Activated T-helper 2 cell treated with anti-CD3 and anti-CD28 coated beads, Interferon-gamma antibody, Interleukin-2, Interleukin-4, amounts not matched to agents 10 μg/mL and 5 μg/mL and 100 μg/mL, durations not matched to agents 14 hours and 24 hours and 36 hours (primary cell): ENCODE measurements around the gene PGA3. TPM values are rescaled to one million over a fixed set of nuclear protein-coding genes. Genes with fewer than 3 reads are reported as not detected.
A peak's percentile ranks its signal among the peaks of the same experiment; 100 is the strongest.
"Not testable (repeated sequence)": the region's sequence is repeated elsewhere in the genome, so short reads cannot be mapped to it uniquely, and the experiment has no call there.

Experiments used
- DNase-seq: peaks from one replicate; pipeline ENCODE4 v3.0.0; 2021; ENCODE audit warnings: low spot score
- H3K27ac Mint-ChIP-seq: one replicate; pipeline ENCODE4 v1.8.0; 2021; ENCODE audit warnings: mixed read lengths
- H3K27me3 Mint-ChIP-seq: one replicate; pipeline ENCODE4 v1.8.0; 2021; ENCODE audit warnings: low read depth, mixed read lengths
- H3K36me3 Mint-ChIP-seq: one replicate; pipeline ENCODE4 v1.8.0; 2021; ENCODE audit warnings: low read depth, mixed read lengths
- H3K4me1 Mint-ChIP-seq: one replicate; pipeline ENCODE4 v1.8.0; 2021; ENCODE audit warnings: low read depth, mixed read lengths
- H3K4me3 Mint-ChIP-seq: one replicate; pipeline ENCODE4 v1.8.0; 2021; ENCODE audit warnings: low read depth, mild to moderate bottlenecking, moderate library complexity, mixed read lengths
- H3K9me3 Mint-ChIP-seq: one replicate; pipeline ENCODE4 v1.8.0; 2021; ENCODE audit warnings: mixed read lengths
- intact Hi-C: fragments of 100-400 bp; cut with micrococcal nuclease; formaldehyde crosslinking; loops from one replicate; pipeline ENCODE4 v1.15.1; 2023
- total RNA-seq: library from RNA; stranded (reverse); gene quantifications from 2 replicates; pipeline ENCODE4 v1.2.3, GENCODE V29; 2022

PGA3 gene
- total RNA-seq, 1 donor from 2014 or later = not detected

DNA sequence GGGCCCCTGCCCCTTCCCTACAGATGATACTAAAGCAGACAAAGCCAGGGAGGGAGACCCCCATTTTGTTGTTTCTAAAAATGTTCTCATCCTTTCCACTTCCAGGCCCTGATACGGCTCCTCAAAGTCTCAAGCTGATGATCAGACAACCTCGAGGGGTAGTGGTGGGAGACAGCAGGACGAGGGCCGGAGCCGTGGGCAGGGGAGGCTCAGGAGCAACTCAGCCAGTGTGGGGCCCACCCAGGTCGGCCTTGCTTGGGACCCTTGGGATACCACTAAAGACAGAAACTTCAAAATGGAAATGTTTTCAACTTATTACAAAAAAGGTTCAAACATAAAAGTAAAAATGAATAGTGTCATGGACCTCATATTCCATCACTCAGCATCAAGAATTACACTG, 26.9 kb upstream of the PGA3 start:
- DNase-seq = no peak
- peaks cover 18% of the 10 kb centered on the region for H3K27me3 Mint-ChIP-seq
- peaks cover 11% of the 10 kb centered on the region for H3K4me1 Mint-ChIP-seq
- peaks cover 16% of the 10 kb centered on the region for H3K9me3 Mint-ChIP-seq
- H3K27ac Mint-ChIP-seq = no peak overlapping the region
- intact Hi-C loops = no loop called here
- H3K36me3 Mint-ChIP-seq = no peaks in the 10 kb centered on the region
- H3K4me3 Mint-ChIP-seq = no peak overlapping the region

DNA sequence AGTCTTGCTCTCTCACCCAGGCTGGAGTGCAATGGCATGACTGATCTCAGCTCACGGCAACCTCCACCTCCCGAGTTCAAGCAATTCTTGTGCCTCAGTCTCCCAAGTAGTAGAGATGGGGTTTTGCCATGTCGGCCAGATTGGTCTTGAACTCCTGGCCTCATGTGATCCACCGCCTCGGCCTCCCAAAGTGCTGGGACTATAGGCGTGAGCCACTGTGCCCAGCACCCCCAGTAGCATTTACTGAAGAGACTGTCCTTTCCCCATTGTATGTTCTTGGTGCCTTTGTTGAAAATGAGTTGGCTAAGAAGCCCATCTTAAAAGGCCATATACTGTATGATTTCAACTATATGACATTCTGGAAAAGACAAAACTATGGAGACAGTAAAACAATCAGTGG, 23.1 kb upstream of the PGA3 start:
- H3K9me3 Mint-ChIP-seq, H3K4me3 Mint-ChIP-seq, H3K36me3 Mint-ChIP-seq, H3K27ac Mint-ChIP-seq, intact Hi-C loops, DNase-seq, H3K4me1 Mint-ChIP-seq: not testable (repeated sequence)
- H3K27me3 Mint-ChIP-seq = peaks cover 14% of the 10 kb centered on the region

DNA sequence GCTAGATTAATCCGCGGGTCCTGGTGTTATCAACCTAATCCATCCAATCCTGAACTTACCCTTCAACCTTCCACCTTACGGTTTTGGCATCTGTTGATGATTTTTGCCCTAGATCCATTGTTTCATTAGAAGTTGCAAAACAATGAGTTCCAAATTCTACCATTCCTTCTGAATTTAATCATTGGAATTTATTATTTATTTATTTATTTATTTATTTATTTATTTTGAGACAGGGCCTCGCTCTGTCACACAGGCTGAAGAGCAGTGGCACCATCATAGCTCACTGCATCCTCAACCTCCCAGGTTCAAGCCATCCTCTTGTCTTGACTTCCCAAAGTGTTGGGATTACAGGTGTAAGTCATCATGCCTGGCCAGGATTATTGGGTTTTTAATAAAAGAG, 21.8 kb upstream of the PGA3 start:
- Mint-ChIP-seq H3K36me3 (no peaks in the 10 kb centered on the region), H3K27me3 (peaks cover 8% of the 10 kb centered on the region), H3K9me3 (no peaks in the 10 kb centered on the region), H3K27ac (no peak overlapping the region), H3K4me1 (no peaks in the 10 kb centered on the region), H3K4me3 (no peak overlapping the region)
- intact Hi-C loops = no loop called here
- DNase-seq = no peak

DNA sequence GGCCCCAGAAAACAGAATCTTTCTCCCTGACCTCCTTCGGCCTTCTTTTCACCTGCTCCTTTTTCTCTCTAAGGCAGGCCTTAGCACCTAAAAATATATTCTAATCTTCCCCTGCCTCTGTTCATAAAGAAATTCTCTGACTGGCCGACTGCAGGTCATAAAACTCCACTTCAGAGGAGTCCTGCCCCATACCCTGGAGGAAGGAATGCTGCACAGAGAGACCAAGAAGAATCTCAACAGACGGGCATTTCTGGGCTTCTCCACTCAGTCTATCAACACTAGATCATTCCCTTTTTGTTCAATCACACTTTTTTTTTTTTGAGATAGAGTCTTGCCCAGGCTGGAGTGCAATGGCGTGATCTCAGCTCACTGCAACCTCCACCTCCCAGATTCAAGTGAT, 19.7 kb upstream of the PGA3 start:
- no peaks in the 10 kb centered on the region for H3K9me3 Mint-ChIP-seq
- H3K4me3 Mint-ChIP-seq = no peak overlapping the region
- H3K36me3 Mint-ChIP-seq = no peaks in the 10 kb centered on the region
- intact Hi-C loops = no loop called here
- H3K4me1 Mint-ChIP-seq = peaks cover 3% of the 10 kb centered on the region
- H3K27ac Mint-ChIP-seq = no peak overlapping the region
- no peak for DNase-seq
- peaks cover 6% of the 10 kb centered on the region for H3K27me3 Mint-ChIP-seq

DNA sequence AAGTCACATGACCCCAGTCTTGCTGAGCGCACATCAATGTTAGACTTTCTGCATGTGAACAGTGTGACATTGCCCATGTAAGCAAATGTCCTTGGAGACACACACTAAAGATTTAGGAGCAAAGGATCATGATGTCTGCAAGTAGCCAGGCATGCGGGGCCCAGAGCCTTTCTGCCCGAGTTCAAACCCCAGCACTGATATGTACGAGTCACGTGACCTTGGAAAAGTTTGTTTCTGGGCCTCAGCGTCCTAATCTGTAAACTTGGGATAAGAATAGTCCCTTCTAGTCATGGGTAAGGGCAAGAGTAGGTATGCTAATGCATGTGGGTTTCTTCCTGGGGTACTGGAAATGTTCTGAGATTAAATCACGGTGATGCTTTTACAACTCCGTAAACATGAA, 16.8 kb upstream of the PGA3 start:
- no peak overlapping the region for H3K27ac Mint-ChIP-seq
- no peak for DNase-seq
- H3K9me3 Mint-ChIP-seq = no peaks in the 10 kb centered on the region
- H3K36me3 Mint-ChIP-seq = no peaks in the 10 kb centered on the region
- no peak overlapping the region for H3K4me3 Mint-ChIP-seq
- peaks cover 5% of the 10 kb centered on the region for H3K4me1 Mint-ChIP-seq
- peaks cover 12% of the 10 kb centered on the region for H3K27me3 Mint-ChIP-seq
- intact Hi-C loops = loop anchor here (2.0 kb wide), 2 partner anchors 56 to 356 kb away; no protein-coding TSS in a partner anchor

DNA sequence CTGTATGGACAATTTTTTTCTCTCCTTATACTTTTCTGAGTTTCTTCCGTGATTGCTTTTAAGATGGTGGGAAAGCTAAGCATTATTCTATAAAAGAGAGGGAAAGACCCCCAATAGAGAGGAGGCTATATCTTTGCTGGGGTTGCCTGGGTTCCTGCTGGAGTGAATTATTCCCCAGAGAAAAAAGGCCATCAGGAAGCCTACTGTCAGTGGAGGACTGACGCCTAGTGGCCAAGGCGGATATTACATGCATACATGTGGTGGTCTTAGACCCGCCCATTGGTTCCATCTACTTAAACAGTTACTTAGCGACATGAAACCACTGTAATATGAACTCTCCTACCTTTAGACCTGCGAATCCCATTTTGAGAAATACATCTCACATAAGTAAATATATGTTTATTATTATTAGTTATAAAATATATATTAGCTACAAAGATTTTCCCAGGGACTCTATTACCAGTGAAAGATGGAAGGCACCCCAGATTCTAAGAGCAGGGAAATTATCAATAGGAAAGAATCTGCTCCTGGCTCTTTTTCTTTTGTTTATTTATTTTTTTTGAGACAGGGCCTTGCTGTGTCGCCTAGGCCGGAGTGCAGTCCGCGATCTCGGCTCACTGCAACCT, 15.7 kb upstream of the PGA3 start:
- H3K36me3 Mint-ChIP-seq = no peaks in the 10 kb centered on the region
- intact Hi-C loops = loop anchor here (1.0 to 2.0 kb wide), 4 partner anchors 57 to 357 kb away; no protein-coding TSS in a partner anchor
- peak; percentile 62 for DNase-seq
- peaks cover 16% of the 10 kb centered on the region for H3K27me3 Mint-ChIP-seq
- H3K27ac Mint-ChIP-seq = no peak overlapping the region
- no peak overlapping the region for H3K4me3 Mint-ChIP-seq
- peaks cover 5% of the 10 kb centered on the region for H3K4me1 Mint-ChIP-seq
- H3K9me3 Mint-ChIP-seq = no peaks in the 10 kb centered on the region

DNA sequence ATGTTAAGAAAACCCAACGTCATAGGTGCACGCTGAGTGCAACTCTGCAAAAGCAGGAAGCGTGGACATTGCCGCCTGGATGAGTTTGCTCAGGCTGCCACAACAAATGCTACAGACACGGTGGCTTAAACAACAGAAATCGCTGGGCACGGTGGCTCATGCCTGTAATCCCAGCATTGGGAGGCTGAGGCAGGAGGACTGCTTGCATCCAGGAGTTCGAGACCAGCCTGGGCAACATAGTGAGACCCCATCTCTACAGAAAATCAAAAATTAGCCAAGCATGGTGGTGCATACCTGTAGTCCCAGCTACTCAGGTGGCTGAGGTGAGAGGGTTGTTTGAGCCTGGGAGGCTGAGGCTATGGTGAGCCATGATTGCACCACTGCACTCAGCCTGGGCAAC, 13.4 kb upstream of the PGA3 start:
- peaks cover 5% of the 10 kb centered on the region for H3K4me1 Mint-ChIP-seq
- H3K36me3 Mint-ChIP-seq = no peaks in the 10 kb centered on the region
- no peaks in the 10 kb centered on the region for H3K9me3 Mint-ChIP-seq
- no peak overlapping the region for H3K4me3 Mint-ChIP-seq
- DNase-seq = no peak
- peaks cover 18% of the 10 kb centered on the region for H3K27me3 Mint-ChIP-seq
- intact Hi-C loops = no loop called here
- H3K27ac Mint-ChIP-seq = no peak overlapping the region

DNA sequence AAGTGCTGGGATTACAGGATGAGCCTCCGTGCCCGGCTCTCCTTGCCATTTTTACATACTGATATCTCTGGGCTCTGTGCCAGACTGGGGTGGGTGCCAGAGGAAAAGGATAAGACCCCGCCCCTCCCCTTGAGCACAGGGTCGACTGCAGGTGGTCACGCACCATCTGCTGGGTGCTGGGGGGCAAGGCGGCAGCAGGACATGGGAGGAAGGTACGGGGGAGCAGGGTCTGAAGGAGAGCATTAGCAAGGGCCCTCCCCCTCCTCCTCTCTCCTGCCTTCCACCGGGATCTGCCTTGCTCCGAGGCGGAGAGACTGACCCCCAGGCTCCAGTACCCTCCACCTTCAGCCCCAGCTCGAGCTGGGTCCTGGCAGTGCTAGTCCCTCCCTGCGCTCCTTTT, 9.7 kb upstream of the PGA3 start:
- Mint-ChIP-seq H3K36me3 (no peaks in the 10 kb centered on the region), H3K9me3 (no peaks in the 10 kb centered on the region), H3K4me3 (no peak overlapping the region), H3K27me3 (peaks cover 20% of the 10 kb centered on the region), H3K4me1 (peaks cover 2% of the 10 kb centered on the region), H3K27ac (no peak overlapping the region)
- no peak for DNase-seq
- intact Hi-C loops = no loop called here

DNA sequence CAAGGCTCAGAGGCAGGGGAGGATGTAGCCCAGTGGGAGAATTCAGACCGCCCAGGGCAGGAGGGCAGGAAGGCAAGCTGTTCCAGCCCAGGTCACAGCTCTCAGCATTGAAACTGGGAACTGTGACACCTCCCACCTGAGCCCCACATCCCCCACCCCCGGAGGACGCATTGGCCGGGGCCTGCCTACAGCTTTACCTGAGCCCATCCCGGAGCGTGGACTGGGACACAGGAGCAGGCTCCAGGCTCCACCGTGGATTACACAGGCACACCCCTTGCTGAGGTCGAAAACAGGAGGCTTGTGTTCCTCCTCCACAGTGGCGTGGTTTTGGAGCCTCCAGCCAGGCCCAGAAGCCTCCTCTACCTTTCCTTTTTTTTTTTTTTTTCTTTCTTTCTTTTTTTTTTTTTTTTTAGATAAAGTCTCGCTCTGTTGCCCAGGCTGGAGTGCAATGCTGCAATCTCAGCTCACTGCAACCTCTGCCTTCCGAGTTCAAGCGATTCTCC, 9.1 kb upstream of the PGA3 start:
- no peak for DNase-seq
- H3K4me1 Mint-ChIP-seq = peaks cover 2% of the 10 kb centered on the region
- intact Hi-C loops = no loop called here
- no peaks in the 10 kb centered on the region for H3K36me3 Mint-ChIP-seq
- no peak overlapping the region for H3K4me3 Mint-ChIP-seq
- H3K27ac Mint-ChIP-seq = no peak overlapping the region
- peaks cover 20% of the 10 kb centered on the region for H3K27me3 Mint-ChIP-seq
- no peaks in the 10 kb centered on the region for H3K9me3 Mint-ChIP-seq

DNA sequence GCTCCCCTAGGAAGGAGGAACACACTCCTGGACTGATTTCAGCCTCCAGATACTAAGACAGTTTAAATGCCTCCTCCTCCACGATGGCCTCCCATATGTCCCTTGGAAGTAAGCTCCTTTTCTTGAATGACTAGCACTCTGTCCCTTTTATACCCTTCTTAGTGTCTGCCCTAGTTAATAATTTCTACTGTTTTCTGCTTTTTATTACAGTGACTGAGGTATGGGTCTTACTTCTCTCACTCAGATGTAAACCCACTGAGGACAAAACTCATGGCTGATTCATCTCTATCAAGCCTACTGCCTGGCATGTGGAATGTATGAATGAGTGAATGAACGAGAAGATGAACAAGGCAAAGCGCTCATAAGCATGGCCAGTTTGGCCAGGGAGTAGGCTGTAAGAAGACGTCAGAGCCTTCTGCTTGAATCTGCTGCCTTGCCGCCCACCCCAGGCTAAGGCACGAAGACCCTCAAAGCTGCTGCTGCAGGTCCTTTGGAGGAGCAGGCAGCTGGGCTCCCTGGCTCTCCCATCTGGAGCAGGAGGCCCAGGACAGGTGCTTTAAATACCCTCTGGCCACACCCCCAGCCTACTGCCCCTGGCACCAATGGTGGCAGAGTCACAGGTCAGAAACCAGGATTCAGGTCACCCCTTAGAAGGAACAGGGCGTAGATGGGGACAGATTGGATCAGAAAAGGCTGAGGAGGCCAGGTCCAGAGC, 8.2 kb upstream of the PGA3 start:
- intact Hi-C loops = no loop called here
- Mint-ChIP-seq H3K4me3 (no peak overlapping the region), H3K27me3 (peaks cover 16% of the 10 kb centered on the region), H3K9me3 (no peaks in the 10 kb centered on the region), H3K4me1 (no peaks in the 10 kb centered on the region), H3K27ac (no peak overlapping the region), H3K36me3 (no peaks in the 10 kb centered on the region)
- DNase-seq = no peak

DNA sequence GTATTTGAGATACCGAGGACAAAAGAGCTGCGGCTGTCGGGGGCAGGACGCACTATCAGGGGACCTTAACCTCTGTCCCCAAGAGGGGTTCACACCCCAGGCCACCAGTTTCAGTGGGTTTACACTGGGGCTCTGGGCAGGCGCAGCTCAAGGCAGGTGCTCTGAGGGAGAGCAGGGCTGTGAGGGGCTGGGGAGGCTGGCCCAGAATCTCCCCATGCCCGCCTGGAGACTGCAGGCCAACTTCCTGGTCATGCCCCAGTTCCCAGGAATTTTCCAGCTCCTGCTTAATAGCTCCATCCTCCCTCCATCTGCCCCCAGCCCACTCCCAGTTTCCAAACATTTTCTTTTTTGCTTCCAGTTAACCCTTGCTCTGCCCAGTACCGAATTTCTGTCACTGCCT, 7.6 kb upstream of the PGA3 start:
- Mint-ChIP-seq H3K4me3 (no peak overlapping the region), H3K9me3 (no peaks in the 10 kb centered on the region), H3K4me1 (no peaks in the 10 kb centered on the region), H3K36me3 (no peaks in the 10 kb centered on the region), H3K27me3 (peaks cover 18% of the 10 kb centered on the region), H3K27ac (no peak overlapping the region)
- no peak for DNase-seq
- intact Hi-C loops = no loop called here

DNA sequence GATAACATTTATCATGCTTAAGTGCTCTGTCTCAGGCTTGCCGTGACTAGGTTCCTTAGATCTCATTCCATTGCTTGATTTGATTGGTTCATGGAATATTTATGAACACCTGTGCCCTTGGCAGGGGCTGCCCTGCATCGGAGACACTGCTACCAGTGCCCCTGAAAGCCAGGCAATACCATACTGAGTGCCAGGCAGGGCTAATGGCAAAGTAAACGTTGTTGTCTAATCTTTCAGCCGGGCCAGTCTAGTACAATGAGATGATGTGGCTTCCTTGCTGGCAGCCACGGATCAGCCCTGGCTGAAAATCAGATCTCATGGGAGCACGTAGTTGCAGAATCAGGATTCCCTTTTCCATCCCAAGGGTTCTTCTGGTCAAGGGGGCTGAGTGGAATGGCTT, 5.0 kb upstream of the PGA3 start:
- Mint-ChIP-seq H3K27me3 (peaks cover 11% of the 10 kb centered on the region), H3K4me3 (no peak overlapping the region), H3K4me1 (no peaks in the 10 kb centered on the region), H3K27ac (no peak overlapping the region), H3K36me3 (no peaks in the 10 kb centered on the region), H3K9me3 (no peaks in the 10 kb centered on the region)
- DNase-seq = no peak
- intact Hi-C loops = no loop called here

DNA sequence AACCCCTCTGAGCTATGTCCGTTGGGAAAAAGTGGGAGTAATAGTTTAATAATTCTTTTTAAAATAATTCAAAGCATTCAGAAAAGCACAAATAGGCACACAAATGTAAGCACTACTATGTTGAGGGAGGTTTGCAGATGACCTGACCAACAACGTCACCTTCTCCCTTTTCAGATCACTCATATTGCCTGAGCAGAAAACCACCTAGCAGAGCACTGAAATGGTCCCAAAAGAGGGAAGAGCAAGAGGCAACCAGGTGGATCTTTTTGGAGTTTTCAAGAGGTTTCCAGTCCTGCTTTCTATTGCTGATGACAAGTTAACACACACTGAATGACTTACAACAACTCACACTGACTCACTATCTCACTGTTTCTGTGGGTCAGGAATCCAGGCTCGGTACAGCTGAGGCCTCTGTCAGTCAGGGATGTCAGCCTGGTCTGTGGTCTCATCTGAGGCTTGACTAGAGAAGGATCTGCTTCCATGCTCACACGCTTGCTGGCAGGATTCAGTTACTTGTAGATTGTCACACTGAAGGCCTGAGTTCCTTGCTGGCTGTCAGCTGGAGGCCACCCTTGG, 4.3 kb upstream of the PGA3 start:
- no peak overlapping the region for H3K27ac Mint-ChIP-seq
- no peaks in the 10 kb centered on the region for H3K4me1 Mint-ChIP-seq
- H3K36me3 Mint-ChIP-seq = no peaks in the 10 kb centered on the region
- H3K27me3 Mint-ChIP-seq = peaks cover 11% of the 10 kb centered on the region
- no peak for DNase-seq
- H3K4me3 Mint-ChIP-seq = no peak overlapping the region
- intact Hi-C loops = no loop called here
- H3K9me3 Mint-ChIP-seq = no peaks in the 10 kb centered on the region
